Neural progenitor cell (in vitro differentiated cells): ENCODE measurements around the gene MT1G.

Experiments used
- EZH2phosphoT487 ChIP-seq: fragments of 200-600 bp; sonication (generic); IDR thresholded peaks from 2 replicates; pipeline ENCODE4 v1.6.1; 2017; ENCODE audit warnings: antibody characterized with exemption
- TF ChIP-seq, protein P1 (sequence below): fragments of 200-600 bp; sonication (generic); IDR thresholded peaks from 2 replicates; pipeline ENCODE4 v1.5.1; 2017; ENCODE audit warnings: antibody characterized with exemption, mild to moderate bottlenecking

DNA sequence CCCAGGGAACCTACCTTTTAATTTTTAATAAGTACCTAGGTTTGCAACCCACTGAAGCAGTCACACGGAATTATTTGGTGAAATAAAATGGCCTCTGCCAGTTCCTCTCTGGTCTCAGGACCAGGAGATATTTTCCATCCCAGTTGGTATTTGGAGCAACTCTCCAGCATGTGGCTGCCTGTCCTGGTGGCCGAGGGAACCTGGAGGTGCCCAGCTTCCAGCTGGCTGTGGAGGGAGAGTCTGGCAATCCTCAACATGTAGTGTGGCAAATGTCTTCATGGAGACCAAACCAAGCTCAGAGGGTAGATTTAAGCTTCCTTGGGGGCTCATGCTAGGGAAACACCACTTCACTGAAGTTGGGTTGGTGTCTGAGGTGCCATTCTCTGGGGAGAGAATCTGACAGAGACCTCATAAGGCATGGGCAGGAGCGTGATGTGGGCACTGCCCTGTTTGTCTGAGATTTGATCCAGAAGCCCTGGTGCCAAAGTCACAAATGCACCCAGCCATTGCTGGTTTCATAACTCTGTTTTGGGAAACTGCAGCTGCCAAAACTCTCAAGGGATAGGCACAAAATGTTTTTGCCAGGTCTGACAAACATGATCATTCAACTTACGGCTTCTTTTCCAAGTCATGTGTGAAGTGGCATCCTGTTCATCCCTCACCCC is 17.2 kb upstream of the MT1G start:
- TF ChIP-seq EZH2phosphoT487: no peak
- TF ChIP-seq, protein P1, sequence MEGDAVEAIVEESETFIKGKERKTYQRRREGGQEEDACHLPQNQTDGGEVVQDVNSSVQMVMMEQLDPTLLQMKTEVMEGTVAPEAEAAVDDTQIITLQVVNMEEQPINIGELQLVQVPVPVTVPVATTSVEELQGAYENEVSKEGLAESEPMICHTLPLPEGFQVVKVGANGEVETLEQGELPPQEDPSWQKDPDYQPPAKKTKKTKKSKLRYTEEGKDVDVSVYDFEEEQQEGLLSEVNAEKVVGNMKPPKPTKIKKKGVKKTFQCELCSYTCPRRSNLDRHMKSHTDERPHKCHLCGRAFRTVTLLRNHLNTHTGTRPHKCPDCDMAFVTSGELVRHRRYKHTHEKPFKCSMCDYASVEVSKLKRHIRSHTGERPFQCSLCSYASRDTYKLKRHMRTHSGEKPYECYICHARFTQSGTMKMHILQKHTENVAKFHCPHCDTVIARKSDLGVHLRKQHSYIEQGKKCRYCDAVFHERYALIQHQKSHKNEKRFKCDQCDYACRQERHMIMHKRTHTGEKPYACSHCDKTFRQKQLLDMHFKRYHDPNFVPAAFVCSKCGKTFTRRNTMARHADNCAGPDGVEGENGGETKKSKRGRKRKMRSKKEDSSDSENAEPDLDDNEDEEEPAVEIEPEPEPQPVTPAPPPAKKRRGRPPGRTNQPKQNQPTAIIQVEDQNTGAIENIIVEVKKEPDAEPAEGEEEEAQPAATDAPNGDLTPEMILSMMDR: no peak
